Testis (tissue), 2 donors: ENCODE data around the gene TSPAN32.

Experiments used
- CTCF ChIP-seq, 3 experiments: fragments of 450-650 bp in 2 of 3; fragments of 200-600 bp in 1 of 3; sonication (generic) in 1 of 3; IDR thresholded peaks; one replicate each; pipeline ENCODE4 v1.5.1; 2016 to 2019; ENCODE audit warnings: antibody characterized with exemption in 3 of 3, mild to moderate bottlenecking in 2 of 3, moderate library complexity in 1 of 3
- POLR2A ChIP-seq: fragments of 450-650 bp; IDR thresholded peaks from one replicate; pipeline ENCODE4 v1.6.1; 2017; ENCODE audit warnings: antibody characterized with exemption, mild to moderate bottlenecking, moderate library complexity

- TF ChIP-seq POLR2A (no peak), CTCF (IDR thresholded peaks at IDR 0.05) (no peak)
Measured at GRCh38 chr11:2320568-2321310, 18.9 kb downstream of the TSPAN32 start.
